ENCODE data around the gene SLC24A3.

The SLC24A3 gene

DNA sequence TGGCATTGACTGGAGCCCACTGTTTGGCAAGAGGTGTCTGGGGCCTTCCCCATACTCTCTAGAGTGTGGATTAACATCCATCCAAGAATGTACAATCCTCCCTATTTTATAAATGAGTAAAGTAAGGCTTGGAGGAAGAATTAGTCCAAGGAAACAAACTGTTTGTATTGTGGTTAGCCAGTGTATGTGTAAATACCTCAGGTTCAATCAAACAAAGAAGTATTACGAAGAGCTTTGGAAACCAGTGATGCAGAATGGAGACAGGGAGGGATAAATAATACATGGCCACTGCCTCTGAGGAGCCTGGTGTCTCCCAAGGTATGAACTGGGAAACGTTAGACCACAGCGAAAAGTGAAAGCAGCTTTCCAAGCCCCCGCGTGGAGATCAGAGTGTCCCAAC lies 319.0 kb downstream of the SLC24A3 start:
- in situ Hi-C loops (cut with MboI; ENCODE audit: low sequenced_read_pairs, unreplicated experiment): no loop called here
- TF ChIP-seq, protein P1, sequence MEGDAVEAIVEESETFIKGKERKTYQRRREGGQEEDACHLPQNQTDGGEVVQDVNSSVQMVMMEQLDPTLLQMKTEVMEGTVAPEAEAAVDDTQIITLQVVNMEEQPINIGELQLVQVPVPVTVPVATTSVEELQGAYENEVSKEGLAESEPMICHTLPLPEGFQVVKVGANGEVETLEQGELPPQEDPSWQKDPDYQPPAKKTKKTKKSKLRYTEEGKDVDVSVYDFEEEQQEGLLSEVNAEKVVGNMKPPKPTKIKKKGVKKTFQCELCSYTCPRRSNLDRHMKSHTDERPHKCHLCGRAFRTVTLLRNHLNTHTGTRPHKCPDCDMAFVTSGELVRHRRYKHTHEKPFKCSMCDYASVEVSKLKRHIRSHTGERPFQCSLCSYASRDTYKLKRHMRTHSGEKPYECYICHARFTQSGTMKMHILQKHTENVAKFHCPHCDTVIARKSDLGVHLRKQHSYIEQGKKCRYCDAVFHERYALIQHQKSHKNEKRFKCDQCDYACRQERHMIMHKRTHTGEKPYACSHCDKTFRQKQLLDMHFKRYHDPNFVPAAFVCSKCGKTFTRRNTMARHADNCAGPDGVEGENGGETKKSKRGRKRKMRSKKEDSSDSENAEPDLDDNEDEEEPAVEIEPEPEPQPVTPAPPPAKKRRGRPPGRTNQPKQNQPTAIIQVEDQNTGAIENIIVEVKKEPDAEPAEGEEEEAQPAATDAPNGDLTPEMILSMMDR (IDR thresholded peaks at IDR 0.05; ENCODE audit: borderline replicate concordance, control extremely low read depth, extremely low read depth, insufficient read depth, missing control alignments): no peak
- DNase-seq (ENCODE audit: low spot score): no peak

DNA sequence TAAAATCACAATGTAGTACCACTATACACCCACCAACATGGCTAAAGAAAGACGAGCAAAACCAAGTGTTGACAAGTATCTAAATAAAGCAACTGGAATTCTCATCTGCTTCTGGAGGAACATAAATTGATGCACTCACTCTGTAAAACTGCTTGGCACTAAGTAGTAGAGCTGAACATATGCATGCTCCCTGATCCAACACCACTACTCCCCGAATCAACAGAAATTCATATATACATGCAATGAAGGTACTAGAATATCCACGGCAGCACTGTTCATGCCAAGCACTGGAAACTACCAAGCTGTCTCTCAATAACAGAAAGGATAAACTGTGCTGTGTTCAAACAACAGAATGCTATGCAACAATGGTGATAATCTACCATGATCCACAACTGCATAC lies 326.1 kb downstream of the SLC24A3 start:
- DNase-seq (ENCODE audit: low spot score): no peak
- in situ Hi-C loops (cut with MboI; ENCODE audit: low sequenced_read_pairs, unreplicated experiment): no loop called here
- TF ChIP-seq, protein P1 (IDR thresholded peaks at IDR 0.05; ENCODE audit: borderline replicate concordance, control extremely low read depth, extremely low read depth, insufficient read depth, missing control alignments): no peak

DNA sequence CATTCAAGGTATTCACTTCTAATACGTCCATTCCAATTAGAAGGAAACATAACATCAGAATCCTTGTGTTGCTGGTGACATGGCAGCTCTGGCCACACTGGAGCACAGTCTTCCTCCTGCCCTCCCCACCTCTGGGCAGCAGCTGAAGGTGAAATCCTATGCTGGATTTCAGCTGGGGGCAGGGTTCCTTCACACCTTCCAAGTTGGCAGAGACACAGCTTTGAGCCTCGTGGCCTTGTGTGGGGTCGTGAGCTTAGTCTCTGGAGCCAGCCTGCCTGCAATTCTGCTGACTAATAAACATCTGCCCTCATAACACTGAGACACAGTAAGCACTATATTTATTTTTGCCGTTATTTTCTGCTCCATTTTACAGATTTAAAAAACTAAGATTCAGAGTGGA lies 326.7 kb downstream of the SLC24A3 start:
- TF ChIP-seq, protein P1 (IDR thresholded peaks at IDR 0.05; ENCODE audit: borderline replicate concordance, control extremely low read depth, extremely low read depth, insufficient read depth, missing control alignments): no peak
- DNase-seq (ENCODE audit: low spot score): no peak
- in situ Hi-C loops (cut with MboI; ENCODE audit: low sequenced_read_pairs, unreplicated experiment): no loop called here

DNA sequence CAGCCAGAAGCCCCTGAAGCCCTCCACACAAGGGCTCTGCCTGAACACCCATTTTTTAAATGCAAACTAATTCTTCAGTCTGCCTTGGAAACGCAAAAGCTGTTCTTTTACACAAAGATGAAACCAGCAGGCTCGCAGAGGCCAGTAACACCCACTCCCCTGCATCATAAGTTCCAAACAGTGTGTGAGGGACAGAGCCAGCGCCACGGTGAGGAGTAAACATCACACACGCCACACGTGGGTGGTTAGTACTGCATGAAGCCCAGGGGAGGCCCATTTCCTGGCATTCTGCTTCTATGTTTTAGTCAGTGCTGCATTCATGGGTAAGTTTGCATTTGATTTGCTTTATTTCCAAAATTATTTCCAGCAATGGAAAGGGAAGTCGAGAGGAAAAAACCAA lies 327.9 kb downstream of the SLC24A3 start:
- in situ Hi-C loops (cut with MboI; ENCODE audit: low sequenced_read_pairs, unreplicated experiment): no loop called here
- TF ChIP-seq, protein P1 (IDR thresholded peaks at IDR 0.05; ENCODE audit: borderline replicate concordance, control extremely low read depth, extremely low read depth, insufficient read depth, missing control alignments): no peak
- DNase-seq (ENCODE audit: low spot score): peak; percentile 35

DNA sequence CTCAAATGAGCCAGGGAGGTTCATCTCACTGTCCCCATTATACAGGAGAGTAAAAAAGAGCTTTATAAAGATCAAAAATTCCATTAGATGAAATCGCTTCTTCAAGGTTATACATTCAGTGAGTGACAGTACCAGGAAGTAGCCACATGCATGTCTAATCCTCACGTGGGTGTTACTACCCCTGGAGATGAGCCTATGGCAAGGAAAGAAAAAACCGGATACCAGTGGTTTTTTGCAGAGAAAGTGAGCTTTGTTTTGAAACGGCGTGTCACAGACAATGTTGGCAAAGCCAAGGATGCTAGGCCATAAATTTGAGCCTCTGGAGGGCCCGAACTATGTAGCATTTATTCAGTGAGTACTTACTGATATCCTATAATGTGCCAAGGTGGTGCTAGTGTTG lies 330.7 kb downstream of the SLC24A3 start:
- in situ Hi-C loops (cut with MboI; ENCODE audit: low sequenced_read_pairs, unreplicated experiment): no loop called here
- DNase-seq (ENCODE audit: low spot score): no peak
- TF ChIP-seq, protein P1 (IDR thresholded peaks at IDR 0.05; ENCODE audit: borderline replicate concordance, control extremely low read depth, extremely low read depth, insufficient read depth, missing control alignments): no peak

DNA sequence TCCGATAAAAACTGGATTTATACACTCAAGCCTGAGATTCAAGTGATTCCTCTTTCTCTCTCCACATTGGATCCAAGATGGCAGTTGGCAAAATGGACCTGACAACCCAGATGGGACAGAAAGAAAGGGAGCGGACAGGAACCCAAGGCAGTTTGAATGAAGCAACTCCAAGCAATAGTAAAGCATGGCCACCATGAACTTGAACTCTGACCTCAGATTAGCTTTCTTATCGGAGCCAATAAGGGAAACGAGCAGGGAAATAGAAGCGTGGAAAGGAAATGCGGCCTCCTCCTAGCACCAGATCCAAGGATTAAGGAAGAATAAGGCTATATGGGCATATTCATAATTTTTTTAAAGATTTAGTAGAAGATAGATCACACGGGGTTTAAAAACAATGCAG lies 332.2 kb downstream of the SLC24A3 start:
- DNase-seq (ENCODE audit: low spot score): no peak
- in situ Hi-C loops (cut with MboI; ENCODE audit: low sequenced_read_pairs, unreplicated experiment): no loop called here
- TF ChIP-seq, protein P1 (IDR thresholded peaks at IDR 0.05; ENCODE audit: borderline replicate concordance, control extremely low read depth, extremely low read depth, insufficient read depth, missing control alignments): no peak

DNA sequence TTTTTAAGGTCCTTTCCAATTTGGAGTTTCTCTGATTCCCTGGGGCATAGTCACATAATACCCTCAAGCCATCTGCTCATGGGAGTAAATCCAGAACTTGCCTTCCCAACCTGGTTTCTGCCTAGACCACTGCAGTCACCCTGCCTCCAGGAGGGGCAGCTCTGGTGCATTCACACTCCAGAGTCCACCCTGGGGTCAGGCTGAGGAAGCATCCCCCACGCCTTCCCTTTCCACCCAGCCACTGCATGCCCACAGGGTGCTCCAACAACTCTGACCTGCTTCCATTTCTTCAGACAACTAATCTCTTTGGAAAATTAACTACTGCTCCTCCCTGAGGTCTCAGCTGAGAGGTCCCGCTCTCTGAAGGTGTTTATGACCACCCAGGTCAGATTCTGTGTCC lies 334.2 kb downstream of the SLC24A3 start:
- DNase-seq (ENCODE audit: low spot score): no peak
- TF ChIP-seq, protein P1 (IDR thresholded peaks at IDR 0.05; ENCODE audit: borderline replicate concordance, control extremely low read depth, extremely low read depth, insufficient read depth, missing control alignments): no peak
- in situ Hi-C loops (cut with MboI; ENCODE audit: low sequenced_read_pairs, unreplicated experiment): no loop called here
